Chondrocyte (in vitro differentiated cells): ENCODE results near the gene MYCN. TPM values are rescaled to one million over a fixed set of nuclear protein-coding genes. Genes with fewer than 3 reads are reported as not detected.
A peak's percentile ranks its signal among the peaks of the same experiment; 100 is the strongest.

Experiments
- DNase-seq: peaks from one replicate; pipeline ENCODE4 v3.0.0; 2021; ENCODE audit warnings: mixed read lengths, low spot score
- H3K27ac Mint-ChIP-seq: one replicate; pipeline ENCODE4 v1.8.0; 2021; ENCODE audit warnings: mild to moderate bottlenecking, moderate library complexity, mixed read lengths; ENCODE audit not compliant: unreplicated experiment
- H3K27me3 Mint-ChIP-seq: 2 replicates; pipeline ENCODE4 v1.8.0; 2021; ENCODE audit warnings: low read depth, mixed read lengths
- H3K36me3 Mint-ChIP-seq: 2 replicates; pipeline ENCODE4 v1.8.0; 2021; ENCODE audit warnings: low read depth, mixed read lengths
- H3K4me1 Mint-ChIP-seq: 2 replicates; pipeline ENCODE4 v1.8.0; 2021; ENCODE audit warnings: low read depth, mild to moderate bottlenecking, mixed read lengths
- H3K4me3 Mint-ChIP-seq: one replicate; pipeline ENCODE4 v1.8.0; 2021; ENCODE audit warnings: mild to moderate bottlenecking, moderate library complexity, mixed read lengths; ENCODE audit not compliant: unreplicated experiment
- H3K9me3 Mint-ChIP-seq: 2 replicates; pipeline ENCODE4 v1.8.0; 2021; ENCODE audit warnings: low read depth, mixed read lengths
- CTCF ChIP-seq: fragments of 200-600 bp; sonication (generic); IDR thresholded peaks from 2 replicates; pipeline ENCODE4 v1.5.0; 2021; ENCODE audit warnings: antibody characterized with exemption, mild to moderate bottlenecking, moderate library complexity
- total RNA-seq: library from RNA; stranded (reverse); gene quantifications from 3 replicates; pipeline ENCODE4 v1.2.1, GENCODE V29; 2021

The MYCN gene
- total RNA-seq, 1 donor from 2014 or later, result 0.17 TPM

- no peak for TF ChIP-seq CTCF
- Mint-ChIP-seq H3K9me3 (peaks cover 6% of the 10 kb centered on the region), H3K27ac (no peak overlapping the region), H3K4me3 (no peak overlapping the region), H3K36me3 (no peaks in the 10 kb centered on the region), H3K4me1 (no peaks in the 10 kb centered on the region), H3K27me3 (peaks cover 27% of the 10 kb centered on the region)
- peak; percentile 5 for DNase-seq
Observed at GRCh38 chr2:15933184-15933845, 7.0 kb upstream of the MYCN start.

- Mint-ChIP-seq H3K27ac (no peak overlapping the region), H3K9me3 (peaks cover 6% of the 10 kb centered on the region), H3K27me3 (peaks cover 36% of the 10 kb centered on the region), H3K4me3 (no peak overlapping the region), H3K36me3 (no peaks in the 10 kb centered on the region), H3K4me1 (no peaks in the 10 kb centered on the region)
- DNase-seq, result no peak
- TF ChIP-seq CTCF, result no peak
Observed at GRCh38 chr2:15934291-15934945, 5.9 kb upstream of the MYCN start.

GRCh38 chr2:15935189-15935588 lies 5.2 kb upstream of the MYCN start:
- TF ChIP-seq CTCF, result no peak
- peaks cover 6% of the 10 kb centered on the region for H3K9me3 Mint-ChIP-seq
- DNase-seq, result no peak
- H3K27me3 Mint-ChIP-seq, result peaks cover 40% of the 10 kb centered on the region
- H3K4me1 Mint-ChIP-seq, result peaks cover 6% of the 10 kb centered on the region
- no peaks in the 10 kb centered on the region for H3K36me3 Mint-ChIP-seq
- no peak overlapping the region for H3K27ac Mint-ChIP-seq
- H3K4me3 Mint-ChIP-seq, result no peak overlapping the region

- peaks cover 39% of the 10 kb centered on the region for H3K27me3 Mint-ChIP-seq
- no peak for DNase-seq
- H3K27ac Mint-ChIP-seq, result no peak overlapping the region
- TF ChIP-seq CTCF, result no peak
- H3K4me1 Mint-ChIP-seq, result peaks cover 9% of the 10 kb centered on the region
- H3K9me3 Mint-ChIP-seq, result peaks cover 5% of the 10 kb centered on the region
- no peak overlapping the region for H3K4me3 Mint-ChIP-seq
- no peaks in the 10 kb centered on the region for H3K36me3 Mint-ChIP-seq
Observed at GRCh38 chr2:15935675-15936074, 4.7 kb upstream of the MYCN start.

- peak; percentile 9 for DNase-seq
- H3K9me3 Mint-ChIP-seq, result no peaks in the 10 kb centered on the region
- peaks cover 43% of the 10 kb centered on the region for H3K27me3 Mint-ChIP-seq
- no peak overlapping the region for H3K27ac Mint-ChIP-seq
- TF ChIP-seq CTCF, result no peak
- H3K4me3 Mint-ChIP-seq, result no peak overlapping the region
- peaks cover 17% of the 10 kb centered on the region for H3K4me1 Mint-ChIP-seq
- no peaks in the 10 kb centered on the region for H3K36me3 Mint-ChIP-seq
Observed at GRCh38 chr2:15936277-15937104, 3.9 kb upstream of the MYCN start.
